SK-N-SH (cell line): ENCODE results near the gene TMTC2. TPM values are rescaled to one million over a fixed set of nuclear protein-coding genes. Genes with fewer than 3 reads are reported as not detected.

Experiments used
- CTCF ChIA-PET: fragments of 300-600, 350-600 bp; formaldehyde crosslinking; extraction: SDS; loops from one replicate; lab custom pipeline; 2021; lab: Yijun Ruan, JAX
- POLR2A ChIA-PET: fragments of 350-600 bp; sonication (Branson Sonifier 250); formaldehyde crosslinking; extraction: SDS; loops from one replicate; lab custom pipeline; 2020; ENCODE audit warnings: antibody characterized with exemption, inconsistent platforms; lab: Yijun Ruan, JAX
- DNase-seq: peaks from one replicate; pipeline ENCODE4 v3.0.0; 2012
- H2AFZ ChIP-seq: fragments of 200-600 bp; sonication (generic); 2 replicates; pipeline ENCODE4 v1.8.1; 2016; ENCODE audit warnings: antibody characterized with exemption, mild to moderate bottlenecking, low read depth
- H3F3A ChIP-seq: fragments of 200-600 bp; sonication (generic); replicated peaks from 2 replicates; pipeline ENCODE3; 2016; ENCODE audit warnings: antibody characterized with exemption, mild to moderate bottlenecking; ENCODE audit not compliant: insufficient read depth
- H3K27ac ChIP-seq, 2 experiments: fragments of 200-500 bp in 1 of 2; fragments of 200-600 bp in 1 of 2; sonication (Bioruptor generic) in 1 of 2; sonication (generic), shearing (Covaris generic) in 1 of 2; 2 replicates each; pipeline versions ENCODE4 v1.5.1 to v1.6.1; 2014 to 2016; ENCODE audit warnings: low read depth in 2 of 2, inconsistent platforms in 1 of 2, low read length in 1 of 2, mild to moderate bottlenecking in 1 of 2, mixed read lengths in 1 of 2
- H3K27me3 ChIP-seq: fragments of 200-600 bp; sonication (generic), shearing (Covaris generic); 2 replicates; pipeline ENCODE4 v1.6.1; 2016; ENCODE audit warnings: mixed run types; ENCODE audit not compliant: insufficient read depth
- H3K36me3 ChIP-seq, 2 experiments: fragments of 200-500 bp in 1 of 2; fragments of 200-600 bp in 1 of 2; sonication (Bioruptor generic) in 1 of 2; sonication (generic) in 1 of 2; replicated peaks in 1 of 2; 2 replicates each; pipeline versions ENCODE3 to v1.5.1; 2014 to 2016; ENCODE audit warnings: low read length in 1 of 2, mild to moderate bottlenecking in 1 of 2; ENCODE audit not compliant: insufficient read depth in 2 of 2, control insufficient read depth in 1 of 2
- H3K4me1 ChIP-seq, 2 experiments: fragments of 200-500 bp in 1 of 2; fragments of 200-600 bp in 1 of 2; sonication (Bioruptor generic) in 1 of 2; sonication (generic), shearing (Covaris generic) in 1 of 2; 2 replicates each; pipeline versions ENCODE4 v1.5.1 to v1.6.1; 2014 to 2016; ENCODE audit warnings: low read depth in 1 of 2, low read length in 1 of 2, mixed run types in 1 of 2; ENCODE audit not compliant: insufficient read depth in 2 of 2, control insufficient read depth in 1 of 2
- H3K4me2 ChIP-seq: fragments of 200-600 bp; sonication (generic), shearing (Covaris generic); 2 replicates; pipeline ENCODE4 v1.6.1; 2017; ENCODE audit warnings: mixed run types
- H3K4me3 ChIP-seq, 2 experiments: fragments of 200-500 bp in 1 of 2; fragments of 200-600 bp in 1 of 2; sonication (Bioruptor generic) in 1 of 2; sonication (generic), shearing (Covaris generic) in 1 of 2; 2 replicates each; pipeline versions ENCODE4 v1.5.1 to v1.8.1; 2014 to 2016; ENCODE audit warnings: low read depth in 2 of 2, inconsistent platforms in 1 of 2, low read length in 1 of 2, mild to moderate bottlenecking in 1 of 2, mixed read lengths in 1 of 2, moderate library complexity in 1 of 2
- H3K79me2 ChIP-seq: fragments of 200-600 bp; sonication (generic); 2 replicates; pipeline ENCODE4 v1.8.1; 2017; ENCODE audit warnings: mild to moderate bottlenecking; ENCODE audit not compliant: insufficient read depth
- H3K9ac ChIP-seq: fragments of 200-600 bp; sonication (generic); 2 replicates; pipeline ENCODE4 v1.6.1; 2017; ENCODE audit warnings: mixed run types
- H3K9me2 ChIP-seq: fragments of 200-600 bp; sonication (generic); 2 replicates; pipeline ENCODE4 v1.6.1; 2017; ENCODE audit warnings: mixed run types
- H3K9me3 ChIP-seq: fragments of 200-600 bp; sonication (generic); 2 replicates; pipeline ENCODE4 v1.6.1; 2017; ENCODE audit warnings: mixed run types, mild to moderate bottlenecking, moderate library complexity
- H4K20me1 ChIP-seq: fragments of 200-600 bp; sonication (generic); 2 replicates; pipeline ENCODE4 v1.6.1; 2017; ENCODE audit warnings: mild to moderate bottlenecking, mixed run types; ENCODE audit not compliant: insufficient read depth
- ELF1 ChIP-seq: IDR thresholded peaks from 2 replicates; pipeline ENCODE4 v1.4.0; 2012
- EZH2phosphoT487 ChIP-seq: fragments of 200-600 bp; sonication (generic); IDR thresholded peaks from 2 replicates; pipeline ENCODE4 v1.6.1; 2017; ENCODE audit warnings: low read depth, mixed run types, mild to moderate bottlenecking, antibody characterized with exemption, moderate library complexity, borderline replicate concordance
- FOSL2 ChIP-seq: IDR thresholded peaks from 2 replicates; pipeline ENCODE4 v1.4.0; 2012; ENCODE audit warnings: low read depth, mild to moderate bottlenecking, moderate library complexity, borderline replicate concordance
- FOXM1 ChIP-seq: IDR thresholded peaks from 2 replicates; pipeline ENCODE4 v1.4.0; 2012; ENCODE audit warnings: low read depth, mild to moderate bottlenecking
- GABPA ChIP-seq: IDR thresholded peaks from 2 replicates; pipeline ENCODE4 v1.4.0; 2012; ENCODE audit warnings: low read depth, mild to moderate bottlenecking
- GATA2 ChIP-seq: sonication (generic); formaldehyde crosslinking; IDR thresholded peaks from 2 replicates; pipeline ENCODE4 v1.5.0; 2020; ENCODE audit warnings: mild to moderate bottlenecking, missing genetic modification reagents
- MAX ChIP-seq: IDR thresholded peaks from 2 replicates; pipeline ENCODE4 v1.4.0; 2012; ENCODE audit warnings: low read depth
- MEF2A ChIP-seq: IDR thresholded peaks from 2 replicates; pipeline ENCODE4 v1.4.0; 2012; ENCODE audit warnings: low read depth, borderline replicate concordance
- NFIC ChIP-seq: IDR thresholded peaks from 2 replicates; pipeline ENCODE4 v1.4.0; 2012; ENCODE audit warnings: borderline replicate concordance
- NRF1 ChIP-seq: IDR thresholded peaks from 2 replicates; pipeline ENCODE4 v1.6.1; 2012; ENCODE audit warnings: low read depth, mild to moderate bottlenecking, low read length
- PBX3 ChIP-seq: IDR thresholded peaks from 2 replicates; pipeline ENCODE4; 2012
- POLR2AphosphoS5 ChIP-seq: IDR thresholded peaks from 2 replicates; pipeline ENCODE4 v1.6.1; 2012; ENCODE audit warnings: low read depth, low read length
- RAD21 ChIP-seq: IDR thresholded peaks from 2 replicates; pipeline ENCODE4 v1.6.1; 2012; ENCODE audit warnings: mild to moderate bottlenecking, low read length
- RCOR1 ChIP-seq: fragments of 150-350 bp; IDR thresholded peaks from 2 replicates; pipeline ENCODE4 v1.6.1; 2017; ENCODE audit warnings: antibody characterized with exemption, low read length
- RFX5 ChIP-seq: IDR thresholded peaks from 2 replicates; pipeline ENCODE4 v1.6.1; 2012; ENCODE audit warnings: mild to moderate bottlenecking, improper control_type of control experiment, low read length
- RXRA ChIP-seq: IDR thresholded peaks from 2 replicates; pipeline ENCODE4 v1.4.0; 2012; ENCODE audit warnings: low read depth, mild to moderate bottlenecking, borderline replicate concordance
- USF1 ChIP-seq: IDR thresholded peaks from 2 replicates; pipeline ENCODE4 v1.4.0; 2012; ENCODE audit warnings: low read depth, borderline replicate concordance
- USF2 ChIP-seq: fragments of 150-350 bp; IDR thresholded peaks from 2 replicates; pipeline ENCODE4 v1.6.1; 2017; ENCODE audit warnings: antibody characterized with exemption, low read length, low read depth, borderline replicate concordance
- YY1 ChIP-seq: IDR thresholded peaks from 2 replicates; pipeline ENCODE4 v1.4.0; 2012; ENCODE audit warnings: low read depth, mild to moderate bottlenecking
- WGBS: methylation state at CpG from one replicate; pipeline ENCODE4 v1.1.6; 2017; ENCODE audit warnings: low lambda C conversion rate; 5-methylcytosine and 5-hydroxymethylcytosine counted together
- polyA plus RNA-seq, 3 experiments: library from polyadenylated mRNA; depleted of rRNA; stranded (reverse); fragments of >200 nt; gene quantifications; 2 replicates each; pipeline ENCODE4 v1.2.3, GENCODE V29; 2012

Gene TMTC2
- polyA plus RNA-seq, 1 of the 3 experiments (the other 2 are of a cell fraction): 4.1 TPM

- Histone ChIP-seq H3K9ac (no peak overlapping the region), H3K27me3 (no peaks in the 10 kb centered on the region), H3K9me3 (no peaks in the 10 kb centered on the region), H3F3A (no peaks in the 10 kb centered on the region), H2AFZ (no peak overlapping the region), H4K20me1 (no peaks in the 10 kb centered on the region), H3K4me3 (no peak overlapping the region), H3K27ac (no peak overlapping the region), H3K9me2 (no peaks in the 10 kb centered on the region), H3K4me1 (no peaks in the 10 kb centered on the region; a peak in 2 of 4 replicates), H3K36me3 (peaks cover 0 to 16% of the 10 kb centered on the region in 2 experiments), H3K4me2 (no peak overlapping the region), H3K79me2 (no peaks in the 10 kb centered on the region)
- ChIA-PET POLR2A (no interaction called here), CTCF (interaction anchor here (1.4 kb wide), 1 partner anchor 8 kb away, joined by 3 read pairs; no protein-coding TSS in a partner anchor)
- TF ChIP-seq MEF2A (no peak), RXRA (no peak), RAD21 (no peak), RFX5 (no peak), USF2 (no peak), RCOR1 (no peak), EZH2phosphoT487 (no peak), ELF1 (no peak), YY1 (no peak), POLR2AphosphoS5 (no peak), FOXM1 (no peak), NFIC (no peak), PBX3 (no peak), NRF1 (no peak), USF1 (no peak), MAX (no peak), GATA2 (CRISPR knock-in tag) (no peak), FOSL2 (no peak), GABPA (no peak)
- 93% methylated on average over 2 of the region's 2 CpGs for WGBS
- DNase-seq: no peak
These were observed 443.5 kb downstream of the TMTC2 start for GRCh38 chr12:83130178-83130577.
